CD8-positive, alpha-beta memory T cell (primary cell): ENCODE measurements around the gene STK32B. TPM values are rescaled to one million over a fixed set of nuclear protein-coding genes. Genes with fewer than 3 reads are reported as not detected.

Source experiments
- CTCF ChIA-PET: fragments of 350-600 bp; sonication (Branson Sonifier 250); formaldehyde crosslinking; loops from one replicate; lab custom pipeline; 2021; ENCODE audit warnings: antibody characterized with exemption; lab: Charles Lee
- POLR2A ChIA-PET: fragments of 350-600 bp; sonication (Branson Sonifier 250); formaldehyde crosslinking; loops from one replicate; lab custom pipeline; 2021; ENCODE audit warnings: antibody characterized with exemption; lab: Charles Lee
- DNase-seq, 5 donors: peaks; one replicate each; pipeline versions ENCODE4 v3.0.0 to v3.0.0-alpha.2; 2020 to 2022; ENCODE audit warnings: mixed read lengths in 1 of 5
- H3K27ac ChIP-seq: one replicate; pipeline ENCODE4 v1.7.0; 2013; ENCODE audit warnings: low read depth, mild to moderate bottlenecking, low read length, moderate library complexity
- H3K27me3 ChIP-seq: 2 replicates; pipeline ENCODE4 v1.7.0; 2013; ENCODE audit warnings: low read length, mild to moderate bottlenecking; ENCODE audit not compliant: insufficient read depth, poor library complexity, severe bottlenecking
- H3K36me3 ChIP-seq: 2 replicates; pipeline ENCODE4 v1.7.0; 2013; ENCODE audit warnings: mild to moderate bottlenecking, low read length, moderate library complexity; ENCODE audit not compliant: insufficient read depth
- H3K4me1 ChIP-seq: 2 replicates; pipeline ENCODE4 v1.7.0; 2013; ENCODE audit warnings: mild to moderate bottlenecking, low read length, moderate library complexity; ENCODE audit not compliant: insufficient read depth
- H3K4me3 ChIP-seq: 2 replicates; pipeline ENCODE4 v1.7.0; 2013; ENCODE audit warnings: mild to moderate bottlenecking, low read length
- H3K9me3 ChIP-seq: 2 replicates; pipeline ENCODE4 v1.7.0; 2013; ENCODE audit warnings: mild to moderate bottlenecking, low read length
- H3K27ac Mint-ChIP-seq, 8 donors: one replicate each; pipeline ENCODE4 v1.8.0; 2020 to 2021; ENCODE audit warnings: mixed read lengths in 8 of 8, mild to moderate bottlenecking in 6 of 8, inconsistent platforms in 3 of 8, moderate library complexity in 3 of 8
- H3K27me3 Mint-ChIP-seq, 2 donors: one replicate each; pipeline ENCODE4 v1.8.0; 2020 to 2021; ENCODE audit warnings: mixed read lengths in 2 of 2, mild to moderate bottlenecking in 1 of 2, moderate library complexity in 1 of 2
- H3K36me3 Mint-ChIP-seq, 3 donors: one replicate each; pipeline ENCODE4 v1.8.0; 2020 to 2021; ENCODE audit warnings: mixed read lengths in 3 of 3, inconsistent platforms in 1 of 3, mild to moderate bottlenecking in 1 of 3
- H3K4me1 Mint-ChIP-seq, 3 donors: one replicate each; pipeline ENCODE4 v1.8.0; 2020 to 2021; ENCODE audit warnings: mixed read lengths in 3 of 3, inconsistent platforms in 1 of 3, mild to moderate bottlenecking in 1 of 3
- H3K4me3 Mint-ChIP-seq, 7 donors: one replicate each; pipeline ENCODE4 v1.8.0; 2020 to 2021; ENCODE audit warnings: mixed read lengths in 7 of 7, mild to moderate bottlenecking in 6 of 7, moderate library complexity in 4 of 7, inconsistent platforms in 2 of 7
- H3K9me3 Mint-ChIP-seq, 5 donors: one replicate each; pipeline ENCODE4 v1.8.0; 2020 to 2022; ENCODE audit warnings: mixed read lengths in 5 of 5, mild to moderate bottlenecking in 3 of 5, moderate library complexity in 2 of 5, inconsistent platforms in 1 of 5
- polyA plus RNA-seq: library from polyadenylated mRNA; unstranded; fragments of 300-500 nt; fragmentation: Illumina TruSeq; gene quantifications from one replicate; pipeline ENCODE4 v1.2.3, GENCODE V29; 2021
- total RNA-seq, 2 experiments: library from RNA; stranded (reverse); gene quantifications; one replicate each; pipeline ENCODE4 v1.2.3, GENCODE V29; 2021

The STK32B gene
- total and polyA plus RNA-seq, 3 experiments from 2014 or later = not detected

DNA sequence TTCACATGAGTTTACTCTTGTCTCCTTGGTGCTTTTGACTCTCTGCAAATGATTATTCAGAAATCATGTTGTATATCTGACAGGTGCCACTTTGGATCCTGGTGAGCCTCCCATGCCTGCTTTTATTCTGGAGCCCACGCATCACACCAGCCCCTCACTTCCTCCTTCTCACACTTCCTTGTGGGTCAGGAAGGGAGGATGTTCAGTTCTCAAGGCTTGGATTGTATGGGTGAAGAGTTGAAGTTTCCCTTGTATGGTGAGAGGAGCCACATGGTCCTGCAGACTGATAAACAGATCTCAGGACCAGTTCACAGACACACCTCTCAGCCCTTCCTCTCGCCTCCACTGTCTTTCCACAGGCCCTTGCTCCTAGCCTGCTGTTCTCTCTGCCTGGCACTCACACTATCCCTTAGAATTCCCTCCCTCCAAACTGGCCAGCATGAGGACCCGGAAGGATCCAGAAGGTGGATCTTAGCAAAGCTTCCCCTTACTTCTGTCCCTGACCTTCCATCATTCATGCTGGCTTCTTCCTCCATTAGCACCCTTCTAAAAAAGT lies 92.1 kb downstream of the STK32B start:
- H3K27ac ChIP-seq = no peak overlapping the region
- H3K4me3 ChIP-seq = no peak overlapping the region
- peak overlapping the region in 1 of 8 donors; percentile 85 for H3K27ac Mint-ChIP-seq
- no peaks in the 10 kb centered on the region for H3K4me1 Mint-ChIP-seq
- ChIA-PET POLR2A (no interaction called here), CTCF (no interaction called here)
- no peak for DNase-seq
- no peaks in the 10 kb centered on the region for H3K9me3 ChIP-seq
- no peaks in the 10 kb centered on the region for H3K36me3 Mint-ChIP-seq
- H3K4me1 ChIP-seq = no peaks in the 10 kb centered on the region
- H3K9me3 Mint-ChIP-seq = peaks cover 0 to 2% (median 0%) of the 10 kb centered on the region in 5 donors
- no peak overlapping the region for H3K4me3 Mint-ChIP-seq
- H3K27me3 ChIP-seq = no peaks in the 10 kb centered on the region
- no peaks in the 10 kb centered on the region for H3K36me3 ChIP-seq
- H3K27me3 Mint-ChIP-seq = no peaks in the 10 kb centered on the region

DNA sequence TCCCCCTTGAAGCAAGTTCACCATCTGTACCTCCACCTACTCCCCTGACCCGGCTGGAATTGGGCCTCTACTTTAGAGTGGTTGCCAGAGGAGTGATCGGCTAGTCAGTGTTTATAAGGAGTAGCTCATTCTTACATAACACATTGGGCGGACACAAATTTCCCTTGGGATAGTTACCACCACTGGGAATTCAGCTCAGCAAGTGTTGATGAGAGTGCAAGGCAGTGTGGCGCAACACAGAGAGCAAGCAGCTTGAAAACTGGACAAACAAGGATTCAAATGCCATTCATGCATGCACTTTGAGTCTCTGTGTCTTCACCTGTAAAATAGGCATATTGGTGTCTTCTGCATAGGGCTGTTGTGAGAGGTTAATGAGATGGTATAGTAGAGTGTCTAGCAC lies 92.7 kb downstream of the STK32B start:
- no peak overlapping the region for H3K4me3 ChIP-seq
- Mint-ChIP-seq H3K4me3 (no peak overlapping the region), H3K27ac (no peak overlapping the region), H3K36me3 (no peaks in the 10 kb centered on the region), H3K9me3 (peaks cover 0 to 2% (median 0%) of the 10 kb centered on the region in 5 donors), H3K27me3 (no peaks in the 10 kb centered on the region), H3K4me1 (no peaks in the 10 kb centered on the region)
- no peaks in the 10 kb centered on the region for H3K27me3 ChIP-seq
- H3K27ac ChIP-seq = no peak overlapping the region
- no peak for DNase-seq
- ChIA-PET CTCF (no interaction called here), POLR2A (no interaction called here)
- no peaks in the 10 kb centered on the region for H3K4me1 ChIP-seq
- no peaks in the 10 kb centered on the region for H3K9me3 ChIP-seq
- no peaks in the 10 kb centered on the region for H3K36me3 ChIP-seq

DNA sequence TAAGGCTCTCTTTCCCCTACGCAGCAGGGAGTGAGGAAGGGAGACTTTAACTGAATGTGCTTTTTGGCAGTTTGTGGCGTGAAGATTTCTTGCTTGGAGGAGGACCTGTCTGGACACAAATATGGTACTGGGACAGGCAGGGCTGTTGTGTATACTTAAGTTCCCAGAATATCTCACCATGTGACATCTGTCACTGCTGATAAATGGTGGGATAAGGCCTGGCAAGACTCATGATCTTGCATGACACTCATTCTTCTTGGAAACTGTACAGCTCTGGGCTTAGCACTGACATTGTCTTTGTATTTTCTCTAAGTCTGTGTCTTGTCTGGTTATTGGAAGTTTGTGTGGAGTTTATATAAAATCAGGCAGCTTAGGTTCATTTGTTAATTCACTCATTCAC lies 93.1 kb downstream of the STK32B start:
- H3K4me3 ChIP-seq = no peak overlapping the region
- H3K9me3 ChIP-seq = no peaks in the 10 kb centered on the region
- H3K4me1 ChIP-seq = no peaks in the 10 kb centered on the region
- H3K27me3 Mint-ChIP-seq = no peaks in the 10 kb centered on the region
- no peak overlapping the region for H3K27ac ChIP-seq
- ChIA-PET CTCF (no interaction called here), POLR2A (no interaction called here)
- H3K27me3 ChIP-seq = no peaks in the 10 kb centered on the region
- DNase-seq = no peak
- peaks cover 0 to 2% (median 0%) of the 10 kb centered on the region in 5 donors for H3K9me3 Mint-ChIP-seq
- H3K36me3 Mint-ChIP-seq = no peaks in the 10 kb centered on the region
- no peak overlapping the region for H3K4me3 Mint-ChIP-seq
- no peak overlapping the region for H3K27ac Mint-ChIP-seq
- H3K36me3 ChIP-seq = no peaks in the 10 kb centered on the region
- H3K4me1 Mint-ChIP-seq = no peaks in the 10 kb centered on the region

DNA sequence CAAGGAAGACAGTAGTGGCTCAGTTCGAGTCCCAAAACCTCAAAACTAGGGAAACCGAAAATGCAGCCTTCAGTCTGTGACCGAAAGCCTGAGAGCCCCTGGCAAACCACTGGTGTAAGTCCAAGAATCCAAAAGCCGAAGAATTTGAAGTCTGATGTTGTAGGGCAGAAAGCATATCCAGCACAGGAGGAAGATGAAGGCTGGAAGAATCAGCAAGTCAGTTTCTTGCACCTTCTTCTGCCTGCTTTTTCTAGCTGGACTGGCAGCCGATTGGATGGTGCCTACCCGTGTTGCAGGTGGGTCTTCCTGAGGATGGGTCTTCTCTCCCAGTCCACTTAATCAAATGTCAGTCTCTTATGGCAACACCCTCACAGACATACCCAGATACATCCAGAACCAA lies 95.0 kb downstream of the STK32B start:
- Histone ChIP-seq H3K27me3 (no peaks in the 10 kb centered on the region), H3K36me3 (no peaks in the 10 kb centered on the region), H3K27ac (no peak overlapping the region), H3K4me1 (no peaks in the 10 kb centered on the region), H3K9me3 (no peaks in the 10 kb centered on the region), H3K4me3 (no peak overlapping the region)
- no peaks in the 10 kb centered on the region for H3K36me3 Mint-ChIP-seq
- no peak for DNase-seq
- H3K27me3 Mint-ChIP-seq = no peaks in the 10 kb centered on the region
- no peak overlapping the region for H3K27ac Mint-ChIP-seq
- POLR2A ChIA-PET = no interaction called here
- peaks cover 0 to 2% (median 0%) of the 10 kb centered on the region in 5 donors for H3K9me3 Mint-ChIP-seq
- H3K4me3 Mint-ChIP-seq = no peak overlapping the region
- H3K4me1 Mint-ChIP-seq = no peaks in the 10 kb centered on the region
- CTCF ChIA-PET = no interaction called here

DNA sequence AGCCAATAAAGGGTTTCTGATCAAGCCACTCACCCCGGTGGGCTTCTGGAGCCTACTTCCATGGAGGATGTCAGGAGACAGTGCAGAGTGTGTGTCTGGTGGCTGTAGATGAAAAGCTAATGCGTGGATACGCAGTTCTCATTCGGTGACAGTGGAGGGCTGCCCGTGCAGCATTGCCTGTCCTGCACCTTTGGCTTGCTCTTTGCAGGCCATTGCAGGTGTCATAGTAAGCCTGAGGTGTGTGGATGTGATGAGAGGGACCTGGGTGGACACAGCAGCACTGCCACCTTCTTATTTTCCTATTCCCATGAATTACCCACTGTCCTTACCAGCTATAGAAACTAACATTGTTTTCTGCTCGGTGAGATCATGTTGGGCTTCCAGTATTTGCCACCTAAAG lies 101.2 kb downstream of the STK32B start:
- Histone ChIP-seq H3K36me3 (no peaks in the 10 kb centered on the region), H3K27me3 (peaks cover 3% of the 10 kb centered on the region), H3K4me3 (no peak overlapping the region), H3K9me3 (no peaks in the 10 kb centered on the region), H3K4me1 (no peaks in the 10 kb centered on the region), H3K27ac (no peak overlapping the region)
- no peak for DNase-seq
- CTCF ChIA-PET = no interaction called here
- H3K4me3 Mint-ChIP-seq = no peak overlapping the region
- H3K4me1 Mint-ChIP-seq = no peaks in the 10 kb centered on the region
- peaks cover 8 to 11% of the 10 kb centered on the region in 2 donors for H3K27me3 Mint-ChIP-seq
- POLR2A ChIA-PET = no interaction called here
- no peak overlapping the region for H3K27ac Mint-ChIP-seq
- H3K36me3 Mint-ChIP-seq = peaks cover 0 to 1% (median 0%) of the 10 kb centered on the region in 3 donors
- peaks cover 0 to 5% (median 0%) of the 10 kb centered on the region in 5 donors for H3K9me3 Mint-ChIP-seq

DNA sequence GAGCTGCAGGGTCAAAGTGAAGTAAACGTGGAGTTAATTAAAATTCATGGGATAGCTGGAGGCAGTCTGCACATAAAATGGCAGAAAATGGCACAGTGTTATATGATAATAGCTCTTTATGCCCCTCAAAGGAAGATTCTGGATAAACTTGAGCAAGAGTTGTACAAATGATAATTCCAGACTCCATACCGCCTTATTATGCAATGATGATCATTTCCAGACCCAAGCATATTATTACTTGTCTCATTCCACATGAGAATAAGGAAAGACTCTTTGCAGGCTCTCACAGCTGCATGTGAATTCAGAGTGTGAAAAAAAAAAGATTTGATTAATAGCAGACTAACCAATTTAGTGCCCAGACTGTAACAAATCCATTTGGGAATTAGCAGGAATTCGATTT lies 105.4 kb downstream of the STK32B start:
- H3K9me3 Mint-ChIP-seq = peaks cover 0 to 5% (median 0%) of the 10 kb centered on the region in 5 donors
- H3K9me3 ChIP-seq = no peaks in the 10 kb centered on the region
- H3K36me3 Mint-ChIP-seq = peaks cover 0 to 1% (median 0%) of the 10 kb centered on the region in 3 donors

DNA sequence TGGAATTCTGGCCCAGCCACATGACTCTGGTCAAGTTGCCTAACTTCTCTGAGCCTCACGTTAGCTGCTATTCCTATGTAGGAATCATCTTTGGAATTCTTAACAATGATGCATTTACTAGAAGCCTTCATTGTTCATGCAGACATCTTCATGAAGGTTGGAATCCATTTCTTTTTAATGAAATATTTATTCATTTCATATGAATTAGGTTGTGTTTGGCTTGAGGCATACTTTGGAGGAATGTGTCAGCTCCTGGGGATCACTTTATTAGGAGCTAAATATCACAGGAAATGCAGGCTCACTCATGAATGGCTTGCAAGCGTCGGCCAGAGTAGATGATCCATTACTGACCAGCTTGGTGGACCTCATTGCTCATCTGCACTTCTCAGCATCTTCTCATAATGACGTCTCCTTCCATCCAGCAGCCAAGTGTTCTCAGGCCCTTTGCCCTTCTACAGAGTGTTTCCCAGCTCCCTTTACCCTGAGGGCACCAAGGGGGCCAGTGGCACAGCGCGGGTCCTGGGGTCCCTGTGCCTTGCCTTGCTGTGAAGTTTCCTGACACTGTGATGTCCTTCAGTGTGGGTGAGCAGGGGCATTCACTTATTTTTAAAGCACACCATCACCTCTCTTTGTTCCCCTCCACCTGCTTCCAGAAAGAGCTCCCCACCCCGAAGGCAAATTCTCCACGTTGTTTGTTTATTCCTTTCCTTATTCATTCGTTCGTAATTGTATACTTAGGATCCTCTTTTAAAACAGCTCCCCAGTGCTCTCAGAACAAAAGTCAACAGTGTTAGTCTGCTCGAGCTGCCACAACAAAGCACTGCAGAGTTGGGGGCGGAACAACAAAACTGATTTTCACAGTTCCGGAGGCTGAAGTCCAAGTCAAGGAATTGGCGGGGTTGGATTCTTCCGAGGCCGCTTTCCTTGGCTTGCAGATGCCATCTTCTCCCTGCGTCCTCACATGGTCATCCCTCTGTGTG lies 106.8 kb downstream of the STK32B start:
- H3K4me1 ChIP-seq = no peaks in the 10 kb centered on the region
- Mint-ChIP-seq H3K27ac (no peak overlapping the region), H3K4me3 (no peak overlapping the region), H3K36me3 (peaks cover 0 to 1% (median 0%) of the 10 kb centered on the region in 3 donors), H3K27me3 (peaks cover 1 to 6% of the 10 kb centered on the region in 2 donors), H3K9me3 (peaks cover 0 to 5% (median 0%) of the 10 kb centered on the region in 5 donors), H3K4me1 (no peaks in the 10 kb centered on the region)
- peaks cover 5% of the 10 kb centered on the region for H3K27me3 ChIP-seq
- no peak overlapping the region for H3K4me3 ChIP-seq
- POLR2A ChIA-PET = no interaction called here
- no peak overlapping the region for H3K27ac ChIP-seq
- CTCF ChIA-PET = no interaction called here
- no peaks in the 10 kb centered on the region for H3K36me3 ChIP-seq
- DNase-seq = no peak
- no peaks in the 10 kb centered on the region for H3K9me3 ChIP-seq

More for the DNA sequence above, 105.4 kb downstream of the STK32B start:
- Mint-ChIP-seq H3K27ac (no peak overlapping the region), H3K27me3 (peaks cover 8 to 11% of the 10 kb centered on the region in 2 donors), H3K4me1 (no peaks in the 10 kb centered on the region), H3K4me3 (no peak overlapping the region)
- DNase-seq = no peak
- Histone ChIP-seq H3K27me3 (peaks cover 5% of the 10 kb centered on the region), H3K4me1 (no peaks in the 10 kb centered on the region), H3K27ac (no peak overlapping the region), H3K36me3 (no peaks in the 10 kb centered on the region), H3K4me3 (no peak overlapping the region)
- POLR2A ChIA-PET = no interaction called here
- CTCF ChIA-PET = no interaction called here

DNA sequence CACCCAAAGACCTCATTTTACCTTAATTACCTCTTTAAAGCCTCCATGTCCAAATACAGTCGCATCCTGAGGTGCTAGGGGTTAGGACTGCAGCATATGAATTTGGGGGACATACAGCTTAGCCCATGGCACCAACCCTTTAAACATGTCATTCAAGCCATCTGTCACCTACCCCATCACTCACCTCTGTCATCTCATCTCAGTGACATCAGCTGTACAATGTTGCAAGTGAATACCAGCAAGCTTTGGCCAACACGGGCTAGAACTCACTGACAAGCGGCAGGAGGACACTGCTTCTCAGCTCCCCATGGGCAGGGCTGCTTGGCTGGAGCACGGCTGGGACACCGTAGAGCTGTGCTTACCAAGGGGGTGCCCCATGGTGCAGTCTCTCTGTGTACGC lies 107.5 kb downstream of the STK32B start:
- DNase-seq = no peak
- no peak overlapping the region for H3K4me3 ChIP-seq
- ChIA-PET POLR2A (no interaction called here), CTCF (no interaction called here)
- H3K27me3 Mint-ChIP-seq = peaks cover 1 to 6% of the 10 kb centered on the region in 2 donors
- H3K27ac ChIP-seq = no peak overlapping the region
- H3K36me3 Mint-ChIP-seq = peaks cover 0 to 1% (median 0%) of the 10 kb centered on the region in 3 donors
- no peaks in the 10 kb centered on the region for H3K9me3 ChIP-seq
- no peak overlapping the region for H3K27ac Mint-ChIP-seq
- peaks cover 0 to 5% (median 0%) of the 10 kb centered on the region in 5 donors for H3K9me3 Mint-ChIP-seq
- no peaks in the 10 kb centered on the region for H3K4me1 ChIP-seq
- H3K27me3 ChIP-seq = peaks cover 5% of the 10 kb centered on the region
- no peaks in the 10 kb centered on the region for H3K4me1 Mint-ChIP-seq
- H3K4me3 Mint-ChIP-seq = no peak overlapping the region
- no peaks in the 10 kb centered on the region for H3K36me3 ChIP-seq
